Activated CD4-positive, alpha-beta T cell treated with anti-CD3 and anti-CD28 coated beads, Interleukin-10, Interleukin-2, amounts not matched to agents 100 ng/mL and 50 ng/mL, durations not matched to agents 16 hours and 8 hours (primary cell): ENCODE data around the gene IRGQ.
"Not testable (repeated sequence)": the region's sequence is repeated elsewhere in the genome, so short reads cannot be mapped to it uniquely, and the experiment has no call there.

Experiments used
- DNase-seq: peaks from one replicate; pipeline ENCODE4 v3.0.0-alpha.2; 2020

Gene IRGQ

DNA sequence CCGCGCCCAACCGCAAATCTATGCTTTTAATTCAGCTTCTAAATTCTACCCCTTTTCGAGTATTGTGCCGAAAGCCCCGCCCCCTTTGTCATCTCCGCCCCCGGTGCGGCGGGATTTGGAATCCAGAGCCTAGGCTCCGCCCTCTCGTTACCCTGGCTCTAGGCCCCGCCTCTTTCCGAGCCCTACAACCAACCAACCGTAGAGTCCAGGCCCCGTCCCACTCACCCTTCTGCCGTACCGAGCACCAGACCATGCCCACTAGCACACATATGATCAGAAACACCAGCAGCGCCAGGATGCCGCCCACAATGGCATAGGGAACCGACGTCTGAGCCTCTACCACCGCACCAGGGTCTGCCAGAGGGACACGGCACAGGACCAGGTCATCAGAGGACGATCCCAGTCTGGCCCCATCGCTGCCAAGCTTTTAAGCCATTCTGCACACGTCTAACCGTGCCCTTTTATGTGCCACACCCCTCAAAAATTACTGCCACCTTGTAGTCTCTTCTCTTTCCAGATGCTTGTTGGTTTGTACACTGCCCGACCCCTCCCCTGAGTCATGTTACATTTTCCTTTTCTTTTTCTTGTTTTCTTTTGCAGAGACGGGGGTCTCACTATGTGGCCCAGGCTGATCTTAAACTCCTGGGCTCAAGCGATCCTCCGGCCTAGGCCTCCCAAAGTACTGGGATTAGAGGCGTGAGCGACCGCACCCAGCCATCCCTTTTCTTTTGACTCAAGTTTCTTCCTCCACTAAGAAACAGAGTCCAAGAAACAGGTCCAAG lies 28.1 kb upstream of the IRGQ start:
- DNase-seq, result peak; percentile 17

DNA sequence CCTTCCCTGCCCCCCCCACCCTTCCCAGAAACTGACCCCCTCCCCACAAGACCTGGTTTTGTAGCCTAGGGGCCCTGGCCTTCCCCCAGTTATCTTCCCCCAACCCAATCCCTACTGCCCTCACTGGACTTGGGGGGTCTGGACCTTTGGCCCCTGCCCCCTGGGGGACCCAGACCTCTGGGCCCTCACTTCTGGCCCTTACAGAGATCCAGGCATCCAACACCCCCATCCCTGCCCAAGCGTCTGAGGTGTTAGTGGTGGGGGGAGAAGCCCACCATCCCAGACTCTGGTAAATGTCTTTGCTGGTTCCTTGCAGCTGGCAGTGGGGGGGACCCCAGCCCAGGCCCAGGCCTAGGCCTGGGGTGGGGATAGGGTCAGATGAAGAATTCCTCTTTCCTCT lies 27.0 kb upstream of the IRGQ start:
- no peak for DNase-seq

DNA sequence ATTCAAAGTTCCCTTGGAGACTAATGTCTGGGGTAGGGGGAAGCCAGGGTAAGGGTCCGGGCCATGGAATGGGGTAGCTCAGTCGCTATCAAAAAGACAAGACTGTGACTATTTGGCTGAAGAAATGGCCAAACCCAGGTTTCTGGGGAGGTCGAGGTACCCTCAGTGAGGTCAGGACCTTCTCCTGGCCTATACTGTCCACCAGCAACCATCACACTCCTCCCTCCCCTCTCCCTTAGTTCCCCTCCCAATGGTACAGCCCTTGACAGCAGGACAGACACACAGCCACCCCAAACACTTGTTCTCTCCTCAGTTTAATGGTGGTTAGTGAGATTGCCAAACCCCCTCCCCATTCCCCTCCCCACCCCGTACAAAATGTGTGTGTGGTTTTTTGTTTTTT lies 26.1 kb upstream of the IRGQ start:
- no peak for DNase-seq

DNA sequence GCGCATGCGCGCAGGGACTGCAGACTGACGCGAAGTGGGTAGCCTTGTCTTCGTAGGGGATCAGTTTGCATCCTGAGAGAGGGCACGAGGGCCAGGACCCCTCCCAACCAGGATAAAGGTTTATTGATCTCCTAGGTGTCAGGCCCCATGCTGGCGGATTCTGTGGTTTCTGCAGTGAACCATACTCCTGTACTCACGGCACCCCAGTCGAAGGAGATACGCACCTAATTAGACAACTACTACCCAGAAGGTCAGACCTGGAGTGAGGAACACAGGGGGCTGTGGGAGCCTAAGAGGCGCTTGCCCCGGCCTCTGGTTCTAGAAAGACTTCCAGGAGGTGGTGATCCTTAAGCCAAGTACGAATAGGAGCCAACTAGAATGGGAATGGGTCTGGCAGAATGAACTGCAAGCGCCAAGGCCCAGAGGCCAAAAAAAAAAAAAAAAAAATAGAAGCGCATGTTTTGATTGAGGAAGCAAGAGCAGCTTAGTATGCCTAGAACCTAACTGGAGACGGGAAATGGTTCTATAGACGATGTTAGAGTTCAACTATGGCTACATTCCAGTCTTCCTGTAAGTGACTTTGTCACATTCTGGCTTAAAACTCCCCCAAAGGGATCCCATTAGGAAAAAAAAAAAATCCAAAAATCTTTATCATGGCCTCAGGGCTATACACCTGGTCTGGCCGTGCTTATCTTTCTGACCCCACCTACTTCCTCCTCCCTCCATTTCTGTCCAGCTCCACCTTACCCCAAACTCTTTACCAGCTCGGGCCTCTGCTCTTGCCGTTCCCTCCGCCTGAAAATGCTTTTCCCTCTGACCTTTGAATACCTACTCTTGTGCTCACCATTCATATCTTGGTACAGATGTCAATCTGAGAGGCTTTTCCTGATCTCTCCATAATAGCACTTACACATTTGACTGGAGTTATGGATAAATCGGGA lies 24.4 kb upstream of the IRGQ start:
- no peak for DNase-seq

DNA sequence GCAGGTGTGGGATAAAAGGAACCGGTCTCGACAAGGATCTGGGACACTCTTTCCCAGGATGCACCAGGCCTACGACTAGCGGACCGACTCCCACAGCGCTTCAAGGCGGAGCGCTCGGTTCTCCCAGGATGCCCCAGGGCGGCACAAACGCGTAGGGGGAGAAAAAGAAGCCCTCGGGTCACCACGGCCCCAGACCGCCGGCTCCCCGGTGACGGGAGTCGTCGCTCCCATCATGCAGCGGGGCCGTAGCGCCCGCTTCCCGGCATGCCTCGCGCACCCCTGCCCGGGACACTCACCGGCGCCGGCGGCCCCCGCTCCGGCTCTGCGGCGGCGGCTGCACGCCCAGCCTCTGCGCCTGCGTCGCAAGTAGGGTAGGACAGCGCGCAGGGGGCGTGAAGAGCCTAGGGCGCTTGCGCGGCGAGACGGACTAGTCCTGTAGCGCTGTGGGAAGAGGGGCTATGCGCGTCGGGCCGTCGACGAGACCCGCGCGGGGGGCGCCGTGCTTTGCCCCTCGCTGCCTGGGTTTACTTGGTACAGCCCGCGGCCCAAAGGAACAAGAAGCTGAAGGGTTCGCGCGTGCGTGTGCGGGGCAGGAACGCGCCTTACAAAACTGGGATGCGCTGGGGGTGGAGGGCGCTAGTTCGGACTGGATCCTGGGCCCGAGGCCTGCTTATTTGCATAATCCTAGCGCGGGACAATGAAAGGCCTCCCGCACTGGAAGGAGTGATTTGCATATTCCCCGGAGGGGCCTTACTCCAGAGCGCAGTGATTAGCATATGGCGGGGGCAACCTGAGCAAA lies 23.5 kb upstream of the IRGQ start, which contains the start of gene ZNF428:
ZNF428 (minus strand) TSS at position 368 of the 799 bp plus-strand sequence. CDS start 5,325 bp downstream, outside the sequence.
- peak; percentile 94 for DNase-seq

DNA sequence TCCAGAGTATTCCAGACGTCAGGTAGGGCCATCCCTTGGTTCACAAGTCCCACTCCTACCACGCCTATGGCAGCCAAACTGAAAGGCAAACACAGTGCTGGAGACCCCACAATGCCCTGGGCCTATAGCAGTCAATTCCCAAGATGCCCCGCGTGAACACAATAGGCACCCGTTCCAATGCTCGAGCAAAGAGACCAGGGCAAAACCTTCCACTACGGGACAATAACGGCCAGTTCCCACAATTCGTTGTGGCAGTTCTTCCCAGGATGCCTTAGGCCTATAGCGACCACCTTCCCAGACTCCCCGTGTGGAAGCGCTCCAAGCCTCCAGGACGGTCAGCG lies 23.0 kb upstream of the IRGQ start:
- DNase-seq, result peak; percentile 73

DNA sequence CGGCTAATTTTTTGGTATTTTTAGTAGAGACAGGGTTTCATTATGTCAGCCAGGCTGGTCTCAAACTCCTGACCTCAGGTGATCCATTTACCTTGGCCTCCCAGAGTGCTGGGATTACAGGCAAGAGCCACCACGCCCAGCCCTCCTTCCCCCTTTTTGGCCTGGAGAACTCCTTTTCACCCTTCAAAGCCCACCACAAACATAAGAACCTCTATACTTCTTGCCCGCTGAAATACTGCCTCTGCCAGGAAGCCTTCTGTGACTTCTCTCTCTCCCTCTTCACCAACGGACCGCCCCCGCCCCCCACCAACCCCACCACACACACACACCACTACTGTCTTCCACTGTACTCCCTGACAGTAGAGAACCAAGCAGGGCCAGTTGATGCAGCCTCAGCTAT lies 21.0 kb upstream of the IRGQ start:
- DNase-seq, result no peak

DNA sequence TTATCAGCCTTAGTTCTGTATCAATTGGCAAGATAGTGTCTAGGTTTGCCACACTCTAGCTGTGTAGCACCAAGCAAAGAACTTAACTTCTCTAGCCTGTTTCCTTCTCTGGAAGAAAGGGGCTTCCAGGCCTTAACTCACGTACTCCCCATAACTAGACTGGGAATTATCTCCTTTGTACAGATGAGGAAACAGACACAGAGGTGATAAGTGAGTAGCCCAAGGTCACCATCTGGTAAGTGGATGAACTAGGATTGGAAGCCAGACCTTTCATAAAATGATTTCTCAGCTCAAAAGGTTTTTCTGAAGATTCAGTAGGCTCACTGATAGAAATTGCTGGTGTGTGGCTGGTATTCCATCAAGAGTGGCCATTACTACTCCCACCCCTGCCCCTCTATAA lies 20.4 kb upstream of the IRGQ start:
- no peak for DNase-seq

DNA sequence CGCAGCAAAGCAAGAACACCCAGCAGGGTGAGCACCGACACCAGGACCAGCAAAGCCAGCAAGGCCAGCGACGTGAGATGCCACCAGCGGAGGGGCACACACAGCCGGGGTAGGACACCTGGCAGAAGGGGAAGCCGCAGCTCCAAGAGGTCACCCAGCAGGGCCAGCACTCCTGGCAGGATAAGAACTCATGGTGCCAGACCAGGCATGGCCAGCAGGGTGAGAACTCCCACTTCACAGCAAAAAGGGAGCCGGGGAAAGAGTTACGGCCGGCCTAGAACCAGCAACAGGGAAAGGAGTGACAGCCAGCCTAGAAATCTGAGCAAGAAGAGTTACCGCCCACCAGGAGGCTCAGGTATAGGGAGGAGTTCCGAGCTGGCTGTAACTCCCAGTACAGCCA lies 16.4 kb upstream of the IRGQ start:
- DNase-seq, result no peak

DNA sequence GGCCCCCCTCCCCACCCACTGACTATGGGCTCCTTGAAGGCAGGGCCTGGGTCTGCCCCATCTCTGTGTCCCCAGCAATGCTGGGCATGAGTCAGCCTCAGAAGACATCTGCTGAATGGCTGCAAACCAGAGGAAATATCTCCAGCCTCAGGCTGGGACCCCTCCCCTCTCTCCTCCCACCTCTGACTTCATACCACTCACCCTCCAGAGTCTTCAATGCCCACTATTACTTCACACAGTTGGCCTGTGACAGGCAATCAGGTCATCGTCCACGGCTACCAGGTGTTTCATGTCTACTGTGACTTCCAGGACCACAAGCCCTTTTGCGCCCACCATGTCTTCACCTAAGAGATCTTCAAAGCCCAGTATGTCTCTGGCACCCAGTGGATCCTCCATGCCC lies 15.9 kb upstream of the IRGQ start, which contains the start of gene SRRM5:
SRRM5 (plus strand) TSS at position 301 of the 400 bp plus-strand sequence; CDS start at position 335, 34 bp downstream.
- no peak for DNase-seq

DNA sequence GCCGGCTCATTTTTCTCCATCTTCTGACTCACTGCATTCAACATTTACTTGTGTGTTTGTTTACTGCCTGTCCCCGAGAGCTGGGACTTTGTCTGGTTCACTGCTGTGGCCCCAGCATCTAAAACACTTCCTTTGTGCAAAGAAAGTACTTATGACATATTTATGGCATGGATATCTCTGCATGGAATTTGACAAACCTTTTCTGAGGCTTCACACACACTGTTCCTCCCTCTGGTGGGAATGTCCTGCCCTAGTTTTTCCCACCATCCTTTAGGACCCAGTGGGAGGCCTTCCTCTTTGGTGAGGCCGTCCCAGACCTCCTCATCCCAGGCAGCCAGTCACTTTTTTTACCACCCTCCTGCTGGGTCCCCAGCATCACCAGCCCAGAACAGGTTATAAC lies 14.6 kb upstream of the IRGQ start:
- no peak for DNase-seq

DNA sequence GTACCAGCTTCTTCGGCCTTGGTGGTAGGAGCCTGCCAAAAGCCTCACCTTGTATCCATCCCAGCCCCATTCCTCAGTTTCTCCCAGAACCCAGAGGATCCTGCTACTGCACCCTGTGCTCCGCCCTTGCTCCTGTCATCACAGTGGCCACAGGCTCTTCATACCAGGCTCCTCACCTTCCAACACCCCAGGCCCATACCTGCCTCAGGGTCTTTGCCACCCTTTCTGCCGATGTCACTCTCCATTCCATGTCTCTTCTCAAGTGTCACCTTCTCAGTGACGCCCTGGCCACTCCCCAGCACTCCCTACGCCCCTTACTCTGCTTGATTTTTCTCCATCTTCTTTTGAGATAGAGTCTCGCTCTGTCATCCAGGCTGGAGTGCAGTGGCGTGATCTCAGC lies 13.9 kb upstream of the IRGQ start:
- no peak for DNase-seq

DNA sequence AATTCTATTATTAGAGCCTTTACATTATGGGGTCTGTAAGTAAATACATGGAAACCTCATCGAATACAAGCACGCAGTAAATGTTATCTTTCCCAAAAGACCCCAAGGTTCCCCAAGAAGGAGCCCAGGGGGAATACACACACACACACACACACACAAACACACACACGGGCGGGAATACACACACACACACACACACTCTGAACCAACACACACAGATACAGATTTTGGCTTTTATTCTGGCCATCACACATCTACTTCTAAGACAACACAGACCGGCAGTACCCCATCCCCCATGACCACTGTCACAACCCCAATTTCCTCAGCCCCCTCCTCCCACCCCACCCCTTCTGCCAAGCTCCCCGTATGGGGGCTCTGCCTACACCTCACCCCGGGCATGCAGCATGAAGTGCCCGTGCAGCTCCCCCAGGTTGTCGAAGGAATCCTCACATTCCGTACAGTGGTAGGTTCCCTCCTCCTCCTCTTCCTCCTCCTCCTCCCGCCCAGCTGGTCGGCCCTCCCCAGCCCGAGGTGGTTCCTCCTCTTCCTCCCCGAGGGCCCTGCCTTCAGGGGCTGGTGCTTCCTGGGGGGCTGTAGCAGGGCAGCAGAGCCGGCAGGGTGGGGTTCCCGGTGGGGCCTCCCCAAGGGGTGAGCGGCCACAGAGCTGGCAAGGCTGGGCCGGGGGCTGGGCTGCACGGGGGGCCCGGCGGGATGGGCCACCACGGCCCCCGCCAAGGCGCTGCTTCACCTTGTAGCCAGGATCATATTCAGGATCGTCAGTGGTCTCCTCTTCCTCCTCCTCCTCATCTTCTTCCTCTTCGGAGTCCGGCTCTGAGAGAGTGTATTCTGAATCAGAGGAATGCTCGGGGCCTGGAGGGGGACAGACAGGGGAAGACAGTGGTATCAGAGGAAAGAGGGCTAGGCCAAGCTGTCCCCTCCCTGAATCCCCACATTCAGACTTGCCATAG lies 11.6 kb upstream of the IRGQ start:
- DNase-seq, result no peak

DNA sequence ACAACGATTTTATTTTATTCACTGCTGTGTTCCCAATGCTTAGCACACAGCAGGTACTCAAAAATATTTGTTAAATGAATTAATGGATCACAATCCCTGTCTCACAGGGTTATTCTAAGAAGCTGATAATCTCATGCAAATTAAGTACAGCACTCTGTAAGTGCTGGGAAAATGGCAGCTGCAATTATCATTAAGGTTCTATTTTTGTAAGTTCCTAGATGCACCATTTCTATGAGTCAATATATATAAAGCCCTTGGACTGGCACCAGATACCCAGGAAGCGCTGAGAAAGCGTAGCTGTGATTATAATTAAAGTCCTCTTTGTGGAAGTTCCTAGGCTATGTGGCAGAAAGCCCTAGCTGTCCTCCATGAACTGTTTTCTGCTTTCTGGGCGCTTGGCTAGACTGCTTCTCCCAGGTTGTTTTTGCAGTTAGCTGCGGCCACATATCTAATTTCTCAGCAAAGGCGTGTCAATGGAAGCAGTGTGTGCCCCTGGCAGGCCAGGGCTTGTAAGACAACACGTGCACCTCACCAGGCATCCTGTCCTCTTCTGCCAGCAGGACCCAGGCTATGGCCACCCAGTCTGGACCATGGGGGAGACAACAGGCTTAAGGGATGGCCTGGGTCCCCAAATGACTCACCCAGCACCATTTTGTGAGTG lies 10.8 kb upstream of the IRGQ start:
- no peak for DNase-seq

DNA sequence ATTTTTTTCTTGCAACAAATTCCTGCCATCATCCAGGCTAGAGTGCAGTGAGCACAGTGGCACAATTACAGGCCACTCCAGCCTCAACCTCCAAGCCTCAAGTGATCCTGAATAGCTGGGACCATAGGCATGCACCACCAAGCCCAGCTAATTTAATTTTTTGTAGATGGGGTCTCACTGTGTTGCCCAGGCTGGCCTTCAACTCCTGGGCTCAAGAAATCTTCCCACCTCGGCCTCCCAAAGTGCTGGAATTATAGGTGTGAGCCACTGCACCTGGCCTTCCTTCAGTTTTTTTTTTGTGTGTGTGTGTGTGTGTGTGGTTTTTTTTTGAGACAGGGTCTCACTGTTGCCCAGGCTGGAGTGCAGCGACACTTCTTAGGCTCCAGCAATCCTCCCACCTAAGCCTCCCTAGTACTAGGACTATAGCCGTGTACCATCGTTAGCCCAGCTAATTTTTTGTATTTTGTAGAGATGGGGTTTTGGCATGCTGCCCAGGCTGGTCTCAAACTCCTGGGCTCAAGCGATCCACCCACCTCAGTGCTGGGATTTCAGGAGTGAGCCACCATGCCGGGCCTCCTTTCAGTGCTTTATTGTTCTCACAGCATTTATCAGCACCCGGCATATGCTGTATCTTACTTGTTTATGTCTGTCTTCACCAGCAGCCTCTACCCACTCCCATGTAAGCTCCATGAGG lies 10.1 kb upstream of the IRGQ start:
- no peak for DNase-seq

DNA sequence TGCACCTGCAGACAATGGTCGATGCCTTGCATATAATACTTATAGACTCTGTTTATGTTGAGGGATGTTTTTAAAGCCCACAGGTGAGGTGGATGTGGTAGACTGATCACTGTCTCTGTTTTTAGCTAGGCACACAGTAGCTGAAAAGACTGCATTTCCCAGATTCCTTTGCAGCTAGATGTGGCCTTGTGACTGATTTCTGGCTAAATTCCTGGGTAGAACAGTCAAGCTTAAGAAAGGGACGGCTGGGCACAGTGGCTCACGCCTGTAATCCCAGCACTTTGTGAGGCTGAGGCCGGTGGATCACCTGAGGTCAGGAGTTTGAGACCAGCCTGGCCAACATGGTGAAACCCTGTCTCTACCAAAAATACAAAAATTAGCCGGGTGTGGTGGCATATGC lies 4.4 kb upstream of the IRGQ start:
- DNase-seq, result not testable (repeated sequence)

DNA sequence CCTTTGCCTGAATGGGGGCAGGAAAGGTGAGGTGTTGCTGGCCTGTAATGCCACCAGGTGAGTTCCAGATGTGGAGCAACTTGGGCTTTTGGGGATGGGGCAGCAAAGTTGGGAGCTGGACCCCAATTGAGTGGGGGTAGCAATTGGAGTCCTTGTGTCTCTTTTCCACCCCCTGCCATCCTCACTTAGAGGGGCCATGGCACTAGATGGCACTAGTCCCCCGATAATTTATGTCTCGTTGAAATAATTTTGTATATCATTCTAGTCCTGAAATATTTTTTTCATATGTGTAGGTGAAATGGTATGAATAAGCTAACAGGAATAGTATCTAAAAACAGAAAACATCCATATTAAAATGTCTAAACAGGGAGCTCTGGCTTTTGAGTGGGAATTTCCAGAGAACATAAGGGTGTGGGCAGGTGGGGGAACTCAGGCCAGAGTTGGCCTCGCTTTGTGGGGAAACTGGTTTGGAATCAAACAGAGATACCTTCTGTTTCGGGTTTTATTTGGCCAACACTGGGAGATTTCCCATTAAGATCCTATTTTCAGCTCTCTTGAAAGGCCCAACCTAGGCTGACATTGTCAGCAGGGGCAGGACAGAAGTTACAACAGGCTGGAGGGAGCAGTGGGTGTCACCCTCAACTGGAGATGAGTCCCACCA lies 3.8 kb upstream of the IRGQ start:
- no peak for DNase-seq

DNA sequence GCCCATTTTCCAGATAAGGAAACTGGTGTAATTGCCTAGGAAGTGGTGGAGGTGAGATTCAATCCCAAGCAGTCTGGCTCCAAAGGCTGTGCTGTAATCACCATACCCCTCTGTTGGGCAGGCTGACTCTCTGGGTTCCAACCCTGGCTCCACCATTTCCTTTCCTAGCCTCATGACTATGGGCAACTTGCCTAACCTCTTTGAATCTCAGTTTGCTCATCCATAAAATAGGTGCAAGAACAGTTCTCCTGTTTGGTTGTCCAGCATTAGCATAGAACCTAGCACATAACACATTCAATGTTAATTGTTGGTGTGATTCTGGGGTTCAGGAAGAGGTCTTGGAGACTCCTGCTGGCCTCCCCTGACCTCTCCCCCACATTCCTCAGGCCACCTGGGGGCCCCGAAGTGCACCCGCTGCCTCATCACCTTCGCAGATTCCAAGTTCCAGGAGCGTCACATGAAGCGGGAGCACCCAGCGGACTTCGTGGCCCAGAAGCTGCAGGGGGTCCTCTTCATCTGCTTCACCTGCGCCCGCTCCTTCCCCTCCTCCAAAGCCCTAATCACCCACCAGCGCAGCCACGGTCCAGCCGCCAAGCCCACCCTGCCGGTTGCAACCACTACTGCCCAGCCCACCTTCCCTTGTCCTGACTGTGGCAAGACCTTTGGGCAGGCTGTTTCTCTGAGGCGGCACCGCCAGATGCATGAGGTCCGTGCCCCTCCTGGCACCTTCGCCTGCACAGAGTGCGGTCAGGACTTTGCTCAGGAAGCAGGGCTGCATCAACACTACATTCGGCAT lies 2.7 kb upstream of the IRGQ start:
- no peak for DNase-seq

DNA sequence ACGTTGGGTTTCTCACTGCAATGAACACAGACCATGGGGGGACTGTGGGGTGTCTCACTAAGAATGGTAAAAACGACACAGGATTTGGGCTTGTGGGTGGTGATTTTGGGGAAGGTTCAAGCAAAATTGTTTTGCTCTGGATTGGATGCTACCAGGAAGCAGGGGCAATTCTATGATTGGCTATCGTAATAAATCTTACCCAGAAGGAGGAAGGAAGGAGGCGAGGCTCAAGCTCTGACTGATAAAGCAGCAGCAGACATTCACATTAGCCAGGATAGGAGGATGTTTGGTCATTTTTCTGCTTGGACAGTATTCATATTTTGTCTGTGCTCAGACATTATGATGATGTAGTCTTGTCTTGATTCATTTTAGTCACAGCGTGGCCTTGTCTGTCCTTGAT lies 1.9 kb upstream of the IRGQ start:
- DNase-seq, result no peak
